Measurements from ENCODE around the gene FIGN. TPM values are rescaled to one million over a fixed set of nuclear protein-coding genes. Genes with fewer than 3 reads are reported as not detected.

FIGN gene
- total and polyA plus RNA-seq, 5 donors, result 2.7 to 13.8 (median 9.8) TPM

GRCh38 chr2:163593982-163594381 is 141.8 kb downstream of the FIGN start:
- ATAC-seq (no peak), DNase-seq (no peak)
- 61% methylated on average over 6 of the region's 6 CpGs for WGBS
- Histone ChIP-seq H3K9me3 (ENCODE audit: control insufficient read depth, low read length) (no peaks in the 10 kb centered on the region), H3K4me1 (ENCODE audit: control insufficient read depth, insufficient read depth, low read length) (no peaks in the 10 kb centered on the region), H3K4me3 (ENCODE audit: low read length) (no peak overlapping the region), H3K27ac (ENCODE audit: low read length) (no peak overlapping the region), H3K27me3 (ENCODE audit: control insufficient read depth, insufficient read depth) (no peaks in the 10 kb centered on the region)
- intact Hi-C loops (cut with DNase I), result no loop called here

- ATAC-seq (no peak), DNase-seq (no peak)
- no peaks in the 10 kb centered on the region for H3K9me3 ChIP-seq (ENCODE audit: control insufficient read depth, low read length)
- intact Hi-C loops (cut with DNase I), result no loop called here
- H3K27ac ChIP-seq (ENCODE audit: low read length), result no peak overlapping the region
- WGBS, result 87% methylated on average over 6 of the region's 6 CpGs
- no peaks in the 10 kb centered on the region for H3K27me3 ChIP-seq (ENCODE audit: control insufficient read depth, insufficient read depth)
- no peak overlapping the region for H3K4me3 ChIP-seq (ENCODE audit: low read length)
- no peaks in the 10 kb centered on the region for H3K4me1 ChIP-seq (ENCODE audit: control insufficient read depth, insufficient read depth, low read length)
Observed at GRCh38 chr2:163592954-163593622, 142.7 kb downstream of the FIGN start.

GRCh38 chr2:163591461-163591860 is 144.3 kb downstream of the FIGN start:
- Histone ChIP-seq H3K4me3 (ENCODE audit: low read length) (no peak overlapping the region), H3K27me3 (ENCODE audit: control insufficient read depth, insufficient read depth) (no peaks in the 10 kb centered on the region), H3K4me1 (ENCODE audit: control insufficient read depth, insufficient read depth, low read length) (no peaks in the 10 kb centered on the region), H3K27ac (ENCODE audit: low read length) (no peak overlapping the region), H3K9me3 (ENCODE audit: control insufficient read depth, low read length) (no peaks in the 10 kb centered on the region)
- DNase-seq (no peak), ATAC-seq (no peak)
- intact Hi-C loops (cut with DNase I), result no loop called here
- WGBS, result 93% methylated on average over 3 of the region's 3 CpGs

- DNase-seq (no peak), ATAC-seq (no peak)
- H3K9me3 ChIP-seq (ENCODE audit: control insufficient read depth, low read length), result no peaks in the 10 kb centered on the region
- intact Hi-C loops (cut with DNase I), result no loop called here
- no peaks in the 10 kb centered on the region for H3K4me1 ChIP-seq (ENCODE audit: control insufficient read depth, insufficient read depth, low read length)
- no peak overlapping the region for H3K27ac ChIP-seq (ENCODE audit: low read length)
- no peak overlapping the region for H3K4me3 ChIP-seq (ENCODE audit: low read length)
- H3K27me3 ChIP-seq (ENCODE audit: control insufficient read depth, insufficient read depth), result no peaks in the 10 kb centered on the region
- 90% methylated on average over 1 of the region's 1 CpG for WGBS
Observed at GRCh38 chr2:163580757-163581156, 155.1 kb downstream of the FIGN start.

- intact Hi-C loops (cut with DNase I), result no loop called here
- ATAC-seq (no peak), DNase-seq (no peak)
- Histone ChIP-seq H3K4me3 (ENCODE audit: low read length) (no peak overlapping the region), H3K4me1 (ENCODE audit: control insufficient read depth, insufficient read depth, low read length) (no peaks in the 10 kb centered on the region), H3K27ac (ENCODE audit: low read length) (no peak overlapping the region), H3K9me3 (ENCODE audit: control insufficient read depth, low read length) (no peaks in the 10 kb centered on the region), H3K27me3 (ENCODE audit: control insufficient read depth, insufficient read depth) (no peaks in the 10 kb centered on the region)
- 84% methylated on average over 2 of the region's 2 CpGs for WGBS
Observed at GRCh38 chr2:163574309-163574708, 161.5 kb downstream of the FIGN start.

GRCh38 chr2:163573652-163574051 is 162.2 kb downstream of the FIGN start:
- Histone ChIP-seq H3K4me1 (ENCODE audit: control insufficient read depth, insufficient read depth, low read length) (no peaks in the 10 kb centered on the region), H3K27me3 (ENCODE audit: control insufficient read depth, insufficient read depth) (no peaks in the 10 kb centered on the region), H3K27ac (ENCODE audit: low read length) (no peak overlapping the region), H3K4me3 (ENCODE audit: low read length) (no peak overlapping the region), H3K9me3 (ENCODE audit: control insufficient read depth, low read length) (no peaks in the 10 kb centered on the region)
- DNase-seq (no peak), ATAC-seq (no peak)
- 73% methylated on average over 1 of the region's 1 CpG for WGBS
- intact Hi-C loops (cut with DNase I), result no loop called here

DNA sequence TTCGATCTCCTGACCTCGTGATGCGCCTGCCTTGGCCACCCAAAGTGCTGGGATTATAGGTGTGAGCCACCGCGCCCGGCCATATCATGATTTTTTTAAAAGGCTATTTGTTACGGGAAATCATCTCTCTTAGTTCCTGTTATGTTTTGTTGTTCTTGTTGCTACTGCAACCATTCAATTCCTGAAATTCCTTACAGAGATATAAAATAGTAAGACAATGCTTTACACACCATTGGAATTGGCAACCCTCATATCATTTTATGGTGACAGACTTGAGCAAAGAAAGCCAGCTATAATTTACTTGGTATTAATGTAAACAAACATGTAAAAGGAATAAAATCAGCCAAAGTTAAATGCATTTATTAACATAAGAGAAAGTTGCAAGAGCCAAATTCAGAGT is 163.0 kb downstream of the FIGN start:
- no peak overlapping the region for H3K4me3 ChIP-seq (ENCODE audit: low read length)
- DNase-seq (no peak), ATAC-seq (no peak)
- intact Hi-C loops (cut with DNase I), result no loop called here
- 75% methylated on average over 7 of the region's 7 CpGs for WGBS
- no peak overlapping the region for H3K27ac ChIP-seq (ENCODE audit: low read length)
- no peaks in the 10 kb centered on the region for H3K27me3 ChIP-seq (ENCODE audit: control insufficient read depth, insufficient read depth)
- no peaks in the 10 kb centered on the region for H3K4me1 ChIP-seq (ENCODE audit: control insufficient read depth, insufficient read depth, low read length)
- no peaks in the 10 kb centered on the region for H3K9me3 ChIP-seq (ENCODE audit: control insufficient read depth, low read length)

DNA sequence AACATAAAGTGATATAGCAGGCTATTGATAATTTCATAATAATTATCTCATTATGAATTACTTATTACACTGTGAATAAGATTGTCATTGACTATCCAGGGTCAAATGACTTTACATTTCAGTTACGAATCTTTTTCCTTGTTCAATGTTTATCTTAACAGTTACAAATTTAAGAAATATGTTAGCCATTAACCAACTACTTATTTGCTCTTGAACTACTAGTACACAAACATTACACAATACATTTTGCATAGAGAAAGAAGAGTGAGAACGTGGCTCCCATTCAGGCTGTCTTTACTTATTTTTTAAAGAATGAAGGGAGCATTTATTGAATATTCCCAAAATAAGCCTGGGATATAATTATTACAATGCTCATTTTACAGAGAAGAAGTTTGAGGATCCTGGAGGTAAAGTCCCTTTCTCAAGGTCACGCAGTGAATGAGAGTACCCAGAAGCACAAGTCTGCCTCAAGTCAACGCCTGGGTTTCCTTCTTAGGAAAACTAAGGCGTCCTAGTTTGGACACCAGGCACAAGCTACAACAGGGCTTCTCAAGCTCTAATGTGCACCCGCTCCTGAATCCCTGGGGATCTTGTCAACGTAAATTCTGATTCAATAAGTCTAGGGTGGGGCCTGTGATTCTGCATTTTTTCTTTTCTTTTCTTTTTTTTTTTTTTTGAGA is 164.2 kb downstream of the FIGN start:
- H3K9me3 ChIP-seq (ENCODE audit: control insufficient read depth, low read length), result no peaks in the 10 kb centered on the region
- H3K27ac ChIP-seq (ENCODE audit: low read length), result no peak overlapping the region
- WGBS, result 94% methylated on average over 7 of the region's 7 CpGs
- no peaks in the 10 kb centered on the region for H3K27me3 ChIP-seq (ENCODE audit: control insufficient read depth, insufficient read depth)
- H3K4me1 ChIP-seq (ENCODE audit: control insufficient read depth, insufficient read depth, low read length), result no peaks in the 10 kb centered on the region
- no peak for DNase-seq
- intact Hi-C loops (cut with DNase I), result no loop called here
- H3K4me3 ChIP-seq (ENCODE audit: low read length), result no peak overlapping the region
- no peak for ATAC-seq

GRCh38 chr2:163570391-163570790 is 165.4 kb downstream of the FIGN start:
- intact Hi-C loops (cut with DNase I), result no loop called here
- WGBS, result 92% methylated on average over 3 of the region's 3 CpGs

DNA sequence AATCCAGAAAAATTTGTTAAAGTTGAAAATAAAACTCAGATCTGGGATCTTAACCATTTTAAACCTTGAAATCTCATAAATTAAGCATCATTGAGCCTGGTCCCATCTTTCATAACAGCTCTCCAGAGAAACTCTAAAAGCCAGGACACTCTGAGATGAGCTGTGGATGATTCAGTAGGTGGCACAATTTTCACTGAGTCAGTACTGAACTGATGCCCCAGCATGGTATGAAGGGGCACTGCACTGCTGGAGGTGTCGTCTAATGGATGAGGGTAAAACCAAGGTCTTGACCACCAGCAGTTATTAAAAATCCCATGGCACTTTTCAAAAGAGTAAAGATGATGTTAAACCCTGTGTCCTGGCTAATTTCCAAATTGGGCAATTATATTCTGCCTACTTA is 170.6 kb downstream of the FIGN start:
- DNase-seq (no peak), ATAC-seq (no peak)
- Histone ChIP-seq H3K27me3 (ENCODE audit: control insufficient read depth, insufficient read depth) (no peaks in the 10 kb centered on the region), H3K4me1 (ENCODE audit: control insufficient read depth, insufficient read depth, low read length) (no peaks in the 10 kb centered on the region), H3K27ac (ENCODE audit: low read length) (no peak overlapping the region), H3K9me3 (ENCODE audit: control insufficient read depth, low read length) (no peaks in the 10 kb centered on the region), H3K4me3 (ENCODE audit: low read length) (no peak overlapping the region)
- WGBS, result 84% methylated on average over 1 of the region's 1 CpG
- intact Hi-C loops (cut with DNase I), result no loop called here

More at GRCh38 chr2:163570391-163570790, 165.4 kb downstream of the FIGN start:
- Histone ChIP-seq H3K4me1 (ENCODE audit: control insufficient read depth, insufficient read depth, low read length) (no peaks in the 10 kb centered on the region), H3K27ac (ENCODE audit: low read length) (no peak overlapping the region), H3K27me3 (ENCODE audit: control insufficient read depth, insufficient read depth) (no peaks in the 10 kb centered on the region), H3K9me3 (ENCODE audit: control insufficient read depth, low read length) (no peaks in the 10 kb centered on the region), H3K4me3 (ENCODE audit: low read length) (no peak overlapping the region)
- DNase-seq (no peak), ATAC-seq (no peak)

DNA sequence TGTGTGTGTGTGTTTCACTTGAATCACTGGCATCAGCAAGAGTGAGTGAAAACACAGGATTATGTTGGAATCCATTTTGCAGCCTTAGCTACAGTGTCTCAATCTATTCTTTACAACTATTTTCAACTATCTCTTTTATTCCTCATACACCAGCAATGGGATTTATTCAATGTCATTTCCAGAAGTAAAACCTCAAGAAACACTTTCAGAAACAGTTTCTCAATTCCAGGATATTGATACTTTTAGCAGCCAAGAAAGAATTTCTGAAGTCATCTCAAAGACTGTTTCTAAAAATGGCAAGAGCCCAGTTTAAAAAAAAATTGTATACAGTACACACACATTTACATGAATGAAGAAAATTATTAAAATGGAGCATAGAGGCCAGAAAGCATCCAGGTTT is 171.6 kb downstream of the FIGN start:
- H3K4me1 ChIP-seq (ENCODE audit: control insufficient read depth, insufficient read depth, low read length), result no peaks in the 10 kb centered on the region
- no peak overlapping the region for H3K4me3 ChIP-seq (ENCODE audit: low read length)
- no peak for DNase-seq
- intact Hi-C loops (cut with DNase I), result no loop called here
- H3K9me3 ChIP-seq (ENCODE audit: control insufficient read depth, low read length), result no peaks in the 10 kb centered on the region
- no peak overlapping the region for H3K27ac ChIP-seq (ENCODE audit: low read length)
- no peaks in the 10 kb centered on the region for H3K27me3 ChIP-seq (ENCODE audit: control insufficient read depth, insufficient read depth)
- ATAC-seq, result no peak
